Measurements from ENCODE around the gene NDUFA7. TPM values are rescaled to one million over a fixed set of nuclear protein-coding genes. Genes with fewer than 3 reads are reported as not detected.

Gene NDUFA7
- total and polyA plus RNA-seq, 2 of the 13 experiments (the other 11 are each of a cell fraction or from before 2014, with no cell fraction given) = 64.5 to 71.5 TPM

GRCh38 chr19:8363803-8364771 is 42.9 kb upstream of the NDUFA7 start, which contains the start of gene ANGPTL4 (continued):
- TF ChIP-seq MXD1 (CRISPR knock-in tag; IDR thresholded peaks at IDR 0.05) (no peak; the same call in 1 of the 2 replicates), ZNF776 (CRISPR knock-in tag; IDR thresholded peaks at IDR 0.05) (no peak), ZNF10 (CRISPR knock-in tag; IDR thresholded peaks at IDR 0.05; ENCODE audit: borderline replicate concordance, low read depth) (no peak), ZNF503 (CRISPR knock-in tag; IDR thresholded peaks at IDR 0.05) (no peak), ZNF576 (CRISPR knock-in tag; IDR thresholded peaks at IDR 0.05) (no peak), SRSF4 (IDR thresholded peaks at IDR 0.05; ENCODE audit: low read depth, low read length, poor library complexity, severe bottlenecking) (no peak), ZBTB40 (IDR thresholded peaks at IDR 0.05) (no peak), ZBTB40 (CRISPR knock-in tag; IDR thresholded peaks at IDR 0.05) (no peak; the same call in 1 of the 2 replicates), HCFC1 (IDR thresholded peaks at IDR 0.05; ENCODE audit: low read depth, low read length) (no peak), RARG (CRISPR knock-in tag; IDR thresholded peaks at IDR 0.05; ENCODE audit: low read depth) (0 out of 2 replicates have a peak, but pooled peaks have one; percentile 49), POLR2A (IDR thresholded peaks at IDR 0.05; ENCODE audit: insufficient read depth in 1 of 2, low read depth in 2 of 2, low read length in 2 of 2) (peak; percentile 61 to 92; a peak in 3 of 4 replicates), TRAFD1 (CRISPR knock-in tag; IDR thresholded peaks at IDR 0.05; ENCODE audit: borderline replicate concordance) (no peak)

Measured in HepG2 (cell line).